Parathyroid adenoma (tissue), 2 donors: ENCODE measurements around the gene GNPAT.

ENCODE experiments used
- H2AFZ ChIP-seq: fragments of 300-600 bp; sonication (generic); one replicate; pipeline ENCODE4 v1.7.0; 2017; ENCODE audit warnings: antibody characterized with exemption, mild to moderate bottlenecking
- H3K27ac ChIP-seq: fragments of 300-600 bp; sonication (generic); one replicate; pipeline ENCODE4 v1.7.0; 2017
- H3K27me3 ChIP-seq: fragments of 300-600 bp; sonication (generic); one replicate; pipeline ENCODE4 v1.7.0; 2017; ENCODE audit warnings: low read length; ENCODE audit not compliant: control insufficient read depth, insufficient read depth
- H3K36me3 ChIP-seq: fragments of 300-600 bp; sonication (generic); one replicate; pipeline ENCODE4 v1.7.0; 2017; ENCODE audit warnings: low read length; ENCODE audit not compliant: control insufficient read depth, insufficient read depth
- H3K4me1 ChIP-seq: fragments of 300-600 bp; sonication (generic); one replicate; pipeline ENCODE4 v1.7.0; 2017; ENCODE audit warnings: control low read depth
- H3K4me2 ChIP-seq: fragments of 300-600 bp; sonication (generic); one replicate; pipeline ENCODE4 v1.7.0; 2017; ENCODE audit warnings: low read length
- H3K4me3 ChIP-seq: fragments of 300-600 bp; sonication (generic); one replicate; pipeline ENCODE4 v1.7.0; 2017; ENCODE audit warnings: low read depth, low read length
- H3K79me2 ChIP-seq: fragments of 300-600 bp; sonication (generic); one replicate; pipeline ENCODE4 v1.7.0; 2017; ENCODE audit warnings: control low read depth
- H3K9ac ChIP-seq: fragments of 300-600 bp; sonication (generic); one replicate; pipeline ENCODE4 v1.7.0; 2017; ENCODE audit warnings: mild to moderate bottlenecking
- H3K9me3 ChIP-seq: fragments of 300-600 bp; sonication (generic); one replicate; pipeline ENCODE4 v1.7.0; 2017; ENCODE audit warnings: low read length; ENCODE audit not compliant: control insufficient read depth
- CTCF ChIP-seq: fragments of 300-600 bp; sonication (generic); IDR thresholded peaks from one replicate; pipeline ENCODE4 v1.7.0; 2017; ENCODE audit warnings: antibody characterized with exemption, mild to moderate bottlenecking
- donor health status: primary hyperparathyroidism.

Gene GNPAT

GRCh38 chr1:231274119-231274825 lies 33.3 kb downstream of the GNPAT start:
- no peaks in the 10 kb centered on the region for H3K27me3 ChIP-seq
- H2AFZ ChIP-seq = no peak overlapping the region
- TF ChIP-seq CTCF = no peak
- H3K36me3 ChIP-seq = no peaks in the 10 kb centered on the region
- H3K4me3 ChIP-seq = no peak overlapping the region
- no peaks in the 10 kb centered on the region for H3K79me2 ChIP-seq
- H3K4me2 ChIP-seq = no peak overlapping the region
- no peak overlapping the region for H3K9ac ChIP-seq
- H3K9me3 ChIP-seq = no peaks in the 10 kb centered on the region
- H3K4me1 ChIP-seq = no peaks in the 10 kb centered on the region
- H3K27ac ChIP-seq = no peak overlapping the region

- no peaks in the 10 kb centered on the region for H3K79me2 ChIP-seq
- H3K4me2 ChIP-seq = no peak overlapping the region
- no peak overlapping the region for H3K27ac ChIP-seq
- H3K4me3 ChIP-seq = no peak overlapping the region
- no peak overlapping the region for H3K9ac ChIP-seq
- no peaks in the 10 kb centered on the region for H3K36me3 ChIP-seq
- H3K4me1 ChIP-seq = no peaks in the 10 kb centered on the region
- no peak for TF ChIP-seq CTCF
- H3K27me3 ChIP-seq = no peaks in the 10 kb centered on the region
- H2AFZ ChIP-seq = no peak overlapping the region
- no peaks in the 10 kb centered on the region for H3K9me3 ChIP-seq
Observed at GRCh38 chr1:231278100-231278790, 37.2 kb downstream of the GNPAT start.

- H3K79me2 ChIP-seq = no peaks in the 10 kb centered on the region
- no peak overlapping the region for H3K9ac ChIP-seq
- H2AFZ ChIP-seq = no peak overlapping the region
- no peak for TF ChIP-seq CTCF
- H3K9me3 ChIP-seq = no peaks in the 10 kb centered on the region
- H3K4me3 ChIP-seq = no peak overlapping the region
- H3K4me1 ChIP-seq = no peaks in the 10 kb centered on the region
- no peak overlapping the region for H3K27ac ChIP-seq
- H3K27me3 ChIP-seq = no peaks in the 10 kb centered on the region
- no peaks in the 10 kb centered on the region for H3K36me3 ChIP-seq
- no peak overlapping the region for H3K4me2 ChIP-seq
Observed at GRCh38 chr1:231279081-231279480, 38.1 kb downstream of the GNPAT start.

GRCh38 chr1:231279683-231280082 lies 38.7 kb downstream of the GNPAT start:
- no peaks in the 10 kb centered on the region for H3K9me3 ChIP-seq
- H2AFZ ChIP-seq = no peak overlapping the region
- H3K27ac ChIP-seq = no peak overlapping the region
- H3K4me3 ChIP-seq = no peak overlapping the region
- no peaks in the 10 kb centered on the region for H3K4me1 ChIP-seq
- no peak overlapping the region for H3K4me2 ChIP-seq
- H3K9ac ChIP-seq = no peak overlapping the region
- H3K27me3 ChIP-seq = no peaks in the 10 kb centered on the region
- no peaks in the 10 kb centered on the region for H3K36me3 ChIP-seq
- no peaks in the 10 kb centered on the region for H3K79me2 ChIP-seq
- TF ChIP-seq CTCF = no peak
